Measurements from ENCODE around the gene OR6K2. TPM values are rescaled to one million over a fixed set of nuclear protein-coding genes. Genes with fewer than 3 reads are reported as not detected.

Gene OR6K2
- total RNA-seq, 3 donors from 2014 or later (not counting 1 experiment from before 2014, with no cell fraction given) = not detected

- no peaks in the 10 kb centered on the region for H3K4me1 ChIP-seq (ENCODE audit: control insufficient read depth, insufficient read depth, low read length)
- Mint-ChIP-seq H3K36me3 (no peaks in the 10 kb centered on the region), H3K4me3 (no peak overlapping the region), H3K9me3 (no peaks in the 10 kb centered on the region), H3K27ac (no peak overlapping the region), H3K27me3 (ENCODE audit: low read depth in 2 of 2) (peaks cover 15 to 49% of the 10 kb centered on the region in 2 donors), H3K4me1 (no peaks in the 10 kb centered on the region)
- H3K4me3 ChIP-seq (ENCODE audit: low read length) = no peak overlapping the region
- TF ChIP-seq, protein P1, sequence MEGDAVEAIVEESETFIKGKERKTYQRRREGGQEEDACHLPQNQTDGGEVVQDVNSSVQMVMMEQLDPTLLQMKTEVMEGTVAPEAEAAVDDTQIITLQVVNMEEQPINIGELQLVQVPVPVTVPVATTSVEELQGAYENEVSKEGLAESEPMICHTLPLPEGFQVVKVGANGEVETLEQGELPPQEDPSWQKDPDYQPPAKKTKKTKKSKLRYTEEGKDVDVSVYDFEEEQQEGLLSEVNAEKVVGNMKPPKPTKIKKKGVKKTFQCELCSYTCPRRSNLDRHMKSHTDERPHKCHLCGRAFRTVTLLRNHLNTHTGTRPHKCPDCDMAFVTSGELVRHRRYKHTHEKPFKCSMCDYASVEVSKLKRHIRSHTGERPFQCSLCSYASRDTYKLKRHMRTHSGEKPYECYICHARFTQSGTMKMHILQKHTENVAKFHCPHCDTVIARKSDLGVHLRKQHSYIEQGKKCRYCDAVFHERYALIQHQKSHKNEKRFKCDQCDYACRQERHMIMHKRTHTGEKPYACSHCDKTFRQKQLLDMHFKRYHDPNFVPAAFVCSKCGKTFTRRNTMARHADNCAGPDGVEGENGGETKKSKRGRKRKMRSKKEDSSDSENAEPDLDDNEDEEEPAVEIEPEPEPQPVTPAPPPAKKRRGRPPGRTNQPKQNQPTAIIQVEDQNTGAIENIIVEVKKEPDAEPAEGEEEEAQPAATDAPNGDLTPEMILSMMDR (IDR thresholded peaks at IDR 0.05) = no peak
- H3K27me3 ChIP-seq (ENCODE audit: control insufficient read depth, insufficient read depth, low read length) = peaks cover 8% of the 10 kb centered on the region
- 69% methylated on average over 2 of the region's 4 CpGs for WGBS (ENCODE audit: insufficient coverage)
- intact Hi-C loops (cut with micrococcal nuclease) = no loop called here
- H3K9me3 ChIP-seq (ENCODE audit: control insufficient read depth, insufficient read depth, low read length) = no peaks in the 10 kb centered on the region
- DNase-seq = no peak
- H3K27ac ChIP-seq (ENCODE audit: low read length) = no peak overlapping the region
- H3K36me3 ChIP-seq (ENCODE audit: control insufficient read depth, insufficient read depth, low read length) = no peaks in the 10 kb centered on the region
- no peak for ATAC-seq
These were observed 10.6 kb upstream of the OR6K2 start for GRCh38 chr1:158711098-158711497.

GRCh38 chr1:158706096-158706495 lies 5.6 kb upstream of the OR6K2 start:
- WGBS (ENCODE audit: insufficient coverage) = 81% methylated on average over 2 of the region's 2 CpGs
- Histone ChIP-seq H3K4me1 (ENCODE audit: control insufficient read depth, insufficient read depth, low read length) (no peaks in the 10 kb centered on the region), H3K36me3 (ENCODE audit: control insufficient read depth, insufficient read depth, low read length) (no peaks in the 10 kb centered on the region), H3K27me3 (ENCODE audit: control insufficient read depth, insufficient read depth, low read length) (no peaks in the 10 kb centered on the region), H3K27ac (ENCODE audit: low read length) (no peak overlapping the region), H3K9me3 (ENCODE audit: control insufficient read depth, insufficient read depth, low read length) (no peaks in the 10 kb centered on the region), H3K4me3 (ENCODE audit: low read length) (no peak overlapping the region)
- ATAC-seq (no peak), DNase-seq (no peak)
- no peak overlapping the region for H3K27ac Mint-ChIP-seq
- intact Hi-C loops (cut with micrococcal nuclease) = no loop called here
- no peaks in the 10 kb centered on the region for H3K36me3 Mint-ChIP-seq
- peaks cover 9 to 13% of the 10 kb centered on the region in 2 donors for H3K27me3 Mint-ChIP-seq (ENCODE audit: low read depth in 2 of 2)
- no peaks in the 10 kb centered on the region for H3K9me3 Mint-ChIP-seq
- no peaks in the 10 kb centered on the region for H3K4me1 Mint-ChIP-seq
- TF ChIP-seq, protein P1 (IDR thresholded peaks at IDR 0.05) = no peak
- H3K4me3 Mint-ChIP-seq = no peak overlapping the region

DNA sequence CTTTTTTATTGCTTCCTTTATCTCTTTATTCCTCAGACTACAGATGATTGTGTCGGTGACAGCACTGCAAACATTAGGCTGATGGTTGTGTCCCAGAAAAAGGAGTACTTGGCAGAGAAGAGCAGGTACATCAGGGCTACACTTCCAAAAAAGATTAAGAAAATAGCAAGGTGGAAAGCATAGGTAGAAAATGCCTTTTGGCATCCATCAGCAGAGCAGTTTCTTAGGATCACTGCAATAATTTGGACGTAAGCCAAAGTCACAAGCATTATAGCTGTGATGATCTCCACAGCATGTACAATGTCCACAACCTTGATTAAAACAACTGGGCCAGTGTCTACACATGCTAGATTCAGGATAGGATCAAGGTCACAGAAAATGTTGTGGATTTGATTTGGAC lies 5.9 kb downstream of the OR6K2 start:
- Mint-ChIP-seq H3K27me3 (ENCODE audit: low read depth in 2 of 2) (peaks cover 10 to 20% of the 10 kb centered on the region in 2 donors), H3K4me1 (no peaks in the 10 kb centered on the region), H3K4me3 (no peak overlapping the region), H3K36me3 (no peaks in the 10 kb centered on the region), H3K27ac (no peak overlapping the region), H3K9me3 (no peaks in the 10 kb centered on the region)
- H3K27me3 ChIP-seq (ENCODE audit: control insufficient read depth, insufficient read depth, low read length) = no peaks in the 10 kb centered on the region
- H3K4me3 ChIP-seq (ENCODE audit: low read length) = no peak overlapping the region
- intact Hi-C loops (cut with micrococcal nuclease) = no loop called here
- H3K27ac ChIP-seq (ENCODE audit: low read length) = no peak overlapping the region
- TF ChIP-seq, protein P1 (IDR thresholded peaks at IDR 0.05) = no peak
- H3K9me3 ChIP-seq (ENCODE audit: control insufficient read depth, insufficient read depth, low read length) = no peaks in the 10 kb centered on the region
- no peaks in the 10 kb centered on the region for H3K4me1 ChIP-seq (ENCODE audit: control insufficient read depth, insufficient read depth, low read length)
- ATAC-seq (no peak), DNase-seq (no peak)
- WGBS (ENCODE audit: insufficient coverage) = 93% methylated on average over 2 of the region's 2 CpGs
- no peaks in the 10 kb centered on the region for H3K36me3 ChIP-seq (ENCODE audit: control insufficient read depth, insufficient read depth, low read length)

- Histone ChIP-seq H3K36me3 (ENCODE audit: control insufficient read depth, insufficient read depth, low read length) (no peaks in the 10 kb centered on the region), H3K27ac (ENCODE audit: low read length) (no peak overlapping the region), H3K4me3 (ENCODE audit: low read length) (no peak overlapping the region), H3K27me3 (ENCODE audit: control insufficient read depth, insufficient read depth, low read length) (no peaks in the 10 kb centered on the region), H3K9me3 (ENCODE audit: control insufficient read depth, insufficient read depth, low read length) (no peaks in the 10 kb centered on the region), H3K4me1 (ENCODE audit: control insufficient read depth, insufficient read depth, low read length) (no peaks in the 10 kb centered on the region)
- Mint-ChIP-seq H3K27me3 (ENCODE audit: low read depth in 2 of 2) (peaks cover 10 to 13% of the 10 kb centered on the region in 2 donors), H3K9me3 (no peaks in the 10 kb centered on the region), H3K4me3 (no peak overlapping the region), H3K4me1 (no peaks in the 10 kb centered on the region), H3K36me3 (no peaks in the 10 kb centered on the region), H3K27ac (no peak overlapping the region)
- ATAC-seq (no peak), DNase-seq (no peak)
- TF ChIP-seq, protein P1 (IDR thresholded peaks at IDR 0.05) = no peak
- intact Hi-C loops (cut with micrococcal nuclease) = no loop called here
These were observed 8.1 kb downstream of the OR6K2 start for GRCh38 chr1:158692356-158692755.
